Caco-2 (cell line): ENCODE data around the gene YIPF1. TPM values are rescaled to one million over a fixed set of nuclear protein-coding genes. Genes with fewer than 3 reads are reported as not detected.

Experiments
- BruUV-seq: library from RNA; stranded (reverse); fragments of 400-500 nt; replicated peaks from 2 replicates; lab custom pipeline; 2021; lab: Mats Ljungman, UMichigan
- CTCF ChIA-PET: fragments of 300-600 bp; sonication (Branson Sonifier 250); formaldehyde crosslinking; loops from one replicate; lab custom pipeline; 2022; ENCODE audit warnings: antibody characterized with exemption; lab: Charles Lee
- POLR2A ChIA-PET: fragments of 300-600 bp; sonication (Branson Sonifier 250); formaldehyde crosslinking; loops from one replicate; lab custom pipeline; 2022; ENCODE audit warnings: antibody characterized with exemption; lab: Charles Lee
- DNase-seq, 2 experiments: peaks; one replicate each; pipeline versions ENCODE4 v3.0.0 to v3.0.0-alpha.2; 2020 to 2022
- H3K27me3 ChIP-seq: replicated peaks from 2 replicates; pipeline ENCODE4 v1.6.0; 2011; ENCODE audit warnings: low read length; ENCODE audit not compliant: control insufficient read depth, insufficient read depth
- H3K36me3 ChIP-seq: 2 replicates; pipeline ENCODE4 v1.5.1; 2011; ENCODE audit warnings: low read length; ENCODE audit not compliant: control insufficient read depth, insufficient read depth
- H3K4me1 ChIP-seq: fragments of 250-450 bp; sonication (Bioruptor Pico); 2 replicates; pipeline ENCODE4 v1.5.1; 2020; ENCODE audit warnings: mild to moderate bottlenecking
- H3K4me3 ChIP-seq: 2 replicates; pipeline ENCODE4 v1.5.1; 2011; ENCODE audit warnings: low read depth, mild to moderate bottlenecking, control low read depth, low read length
- H3K9me3 ChIP-seq: fragments of 250-450 bp; sonication (Bioruptor Pico); 2 replicates; pipeline ENCODE4 v1.5.1; 2020; ENCODE audit warnings: mild to moderate bottlenecking, moderate library complexity
- H3K27ac Mint-ChIP-seq: one replicate; pipeline ENCODE4 v1.8.0; 2022; ENCODE audit warnings: mixed read lengths; ENCODE audit not compliant: unreplicated experiment
- H3K27me3 Mint-ChIP-seq: one replicate; pipeline ENCODE4 v1.8.0; 2022; ENCODE audit warnings: mixed read lengths; ENCODE audit not compliant: insufficient read depth, unreplicated experiment
- H3K36me3 Mint-ChIP-seq: one replicate; pipeline ENCODE4 v1.8.0; 2022; ENCODE audit warnings: mild to moderate bottlenecking, mixed read lengths; ENCODE audit not compliant: insufficient read depth, unreplicated experiment
- H3K4me1 Mint-ChIP-seq: one replicate; pipeline ENCODE4 v1.8.0; 2022; ENCODE audit warnings: low read depth, mixed read lengths; ENCODE audit not compliant: unreplicated experiment
- H3K4me3 Mint-ChIP-seq: one replicate; pipeline ENCODE4 v1.8.0; 2022; ENCODE audit warnings: mild to moderate bottlenecking, moderate library complexity, mixed read lengths; ENCODE audit not compliant: unreplicated experiment
- H3K9me3 Mint-ChIP-seq: one replicate; pipeline ENCODE4 v1.8.0; 2022; ENCODE audit warnings: mixed read lengths; ENCODE audit not compliant: unreplicated experiment
- intact Hi-C: fragments of 100-400 bp; cut with micrococcal nuclease; formaldehyde crosslinking; loops from one replicate; pipeline ENCODE4 v1.10.0; 2022; ENCODE audit not compliant: unreplicated experiment
- total RNA-seq: library from RNA; stranded (reverse); gene quantifications from 2 replicates; pipeline ENCODE4 v1.2.3, GENCODE V29; 2022
- TF ChIP-seq, protein P1 (sequence below), 2 experiments: fragments of 200-600 bp in 1 of 2; IDR thresholded peaks; 1 replicate in 1 of 2; 2 replicates in 1 of 2; pipeline versions ENCODE4 v1.5.1 to v1.8.0; 2011 to 2022; ENCODE audit warnings: antibody characterized with exemption in 1 of 2, control low read depth in 1 of 2, inconsistent platforms in 1 of 2, low read depth in 1 of 2, low read length in 1 of 2, mild to moderate bottlenecking in 1 of 2, moderate library complexity in 1 of 2; ENCODE audit not compliant: insufficient read depth in 1 of 2, severe bottlenecking in 1 of 2, unreplicated experiment in 1 of 2

YIPF1 gene
- total RNA-seq, 1 experiment from 2014 or later: 17.2 TPM

DNA sequence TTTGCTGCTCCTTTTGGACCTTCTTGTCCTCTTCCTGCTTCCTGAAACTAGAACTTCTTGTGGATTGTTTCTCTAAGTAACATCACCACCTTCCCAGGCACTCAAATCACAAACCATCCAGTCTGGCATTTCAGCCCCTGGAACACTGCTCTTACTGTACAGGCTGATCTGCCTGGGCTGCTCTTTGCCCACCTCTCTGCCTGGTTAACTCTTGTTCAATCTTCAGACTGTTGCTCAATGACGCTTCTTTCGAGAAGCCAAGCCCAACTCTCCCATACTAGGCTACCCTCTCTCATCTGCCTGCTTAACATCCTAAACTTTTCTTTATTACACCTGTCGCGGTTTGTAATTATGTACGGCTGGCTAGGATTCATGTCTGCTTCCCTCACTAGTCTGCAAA, 5.0 kb upstream of the YIPF1 start:
- Mint-ChIP-seq H3K4me3 (peak overlapping the region; percentile 66), H3K4me1 (peaks cover 21% of the 10 kb centered on the region), H3K9me3 (no peaks in the 10 kb centered on the region), H3K36me3 (peaks cover 10% of the 10 kb centered on the region), H3K27me3 (no peaks in the 10 kb centered on the region), H3K27ac (peak overlapping the region; percentile 71)
- BruUV-seq: no TSS peak
- CTCF ChIA-PET: interaction anchor here (0.9 kb wide), 1 partner anchor 51 kb away, joined by 4 read pairs; the partner anchor contains the start of gene IFT25
- H3K36me3 ChIP-seq: no peaks in the 10 kb centered on the region
- POLR2A ChIA-PET: interaction anchor here (1.1 kb wide), 1 partner anchor 51 kb away, joined by 8 read pairs; the partner anchor contains the start of genes IFT25 and LRRC42
- TF ChIP-seq, protein P1, sequence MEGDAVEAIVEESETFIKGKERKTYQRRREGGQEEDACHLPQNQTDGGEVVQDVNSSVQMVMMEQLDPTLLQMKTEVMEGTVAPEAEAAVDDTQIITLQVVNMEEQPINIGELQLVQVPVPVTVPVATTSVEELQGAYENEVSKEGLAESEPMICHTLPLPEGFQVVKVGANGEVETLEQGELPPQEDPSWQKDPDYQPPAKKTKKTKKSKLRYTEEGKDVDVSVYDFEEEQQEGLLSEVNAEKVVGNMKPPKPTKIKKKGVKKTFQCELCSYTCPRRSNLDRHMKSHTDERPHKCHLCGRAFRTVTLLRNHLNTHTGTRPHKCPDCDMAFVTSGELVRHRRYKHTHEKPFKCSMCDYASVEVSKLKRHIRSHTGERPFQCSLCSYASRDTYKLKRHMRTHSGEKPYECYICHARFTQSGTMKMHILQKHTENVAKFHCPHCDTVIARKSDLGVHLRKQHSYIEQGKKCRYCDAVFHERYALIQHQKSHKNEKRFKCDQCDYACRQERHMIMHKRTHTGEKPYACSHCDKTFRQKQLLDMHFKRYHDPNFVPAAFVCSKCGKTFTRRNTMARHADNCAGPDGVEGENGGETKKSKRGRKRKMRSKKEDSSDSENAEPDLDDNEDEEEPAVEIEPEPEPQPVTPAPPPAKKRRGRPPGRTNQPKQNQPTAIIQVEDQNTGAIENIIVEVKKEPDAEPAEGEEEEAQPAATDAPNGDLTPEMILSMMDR (IDR thresholded peaks at IDR 0.05; ENCODE audit: insufficient read depth in 1 of 2, low read depth in 1 of 2, low read length in 1 of 2, severe bottlenecking in 1 of 2, unreplicated experiment in 1 of 2): no peak
- H3K9me3 ChIP-seq: no peaks in the 10 kb centered on the region
- DNase-seq: no peak
- H3K4me3 ChIP-seq: peak overlapping the region; percentile 22
- H3K4me1 ChIP-seq: peaks cover 24% of the 10 kb centered on the region
- intact Hi-C loops: no loop called here
- no peaks in the 10 kb centered on the region for H3K27me3 ChIP-seq

DNA sequence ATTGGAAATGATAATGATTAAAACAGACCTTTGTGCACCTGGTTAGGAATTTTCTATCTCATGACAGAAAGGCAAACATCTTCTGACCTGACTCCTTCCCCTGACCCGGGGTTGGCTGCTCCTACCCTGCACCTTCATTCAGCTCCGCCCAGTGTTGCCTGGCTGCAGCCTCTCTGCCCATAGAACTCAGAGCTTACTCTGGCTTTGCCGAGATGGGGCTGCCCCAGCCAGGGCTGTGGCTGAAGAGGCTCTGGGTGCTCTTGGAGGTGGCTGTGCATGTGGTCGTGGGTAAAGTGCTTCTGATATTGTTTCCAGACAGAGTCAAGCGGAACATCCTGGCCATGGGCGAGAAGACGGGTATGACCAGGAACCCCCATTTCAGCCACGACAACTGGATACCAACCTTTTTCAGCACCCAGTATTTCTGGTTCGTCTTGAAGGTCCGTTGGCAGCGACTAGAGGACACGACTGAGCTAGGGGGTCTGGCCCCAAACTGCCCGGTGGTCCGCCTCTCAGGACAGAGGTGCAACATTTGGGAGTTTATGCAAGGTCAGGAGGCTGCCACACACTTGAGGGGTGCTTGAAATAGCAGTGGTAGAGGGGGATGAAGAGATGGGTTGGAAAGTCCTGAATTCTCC, 4.5 kb upstream of the YIPF1 start, which contains the start of gene DIO1:
Gene DIO1, plus strand, starts transcription at position 189 of the 638 bp plus-strand sequence. Its CDS starts 24 bp downstream, at position 213.
- H3K36me3 ChIP-seq: no peaks in the 10 kb centered on the region
- peak within 1 kb of the TSS; percentile 71 for H3K27ac Mint-ChIP-seq
- TF ChIP-seq, protein P1 (IDR thresholded peaks at IDR 0.05; ENCODE audit: insufficient read depth in 1 of 2, low read depth in 1 of 2, low read length in 1 of 2, severe bottlenecking in 1 of 2, unreplicated experiment in 1 of 2): no peak
- BruUV-seq: TSS peak; percentile 64
- peaks cover 21% of the 10 kb centered on the region for H3K4me1 Mint-ChIP-seq
- H3K9me3 ChIP-seq: no peaks in the 10 kb centered on the region
- peak within 1 kb of the TSS; percentile 66 for H3K4me3 Mint-ChIP-seq
- H3K27me3 Mint-ChIP-seq: no peaks in the 10 kb centered on the region
- ChIA-PET CTCF (interaction anchor here (0.8 kb wide), 1 partner anchor 16 kb away, joined by 3 read pairs; no protein-coding TSS in a partner anchor), POLR2A (interaction anchor here (1.1 kb wide), 1 partner anchor 52 kb away, joined by 8 read pairs; the partner anchor contains the start of genes IFT25 and LRRC42)
- peak; percentile 71 to 73 for DNase-seq
- intact Hi-C loops: loop anchor here (2.0 kb wide), 1 partner anchor 13 kb away; no protein-coding TSS in a partner anchor
- H3K4me3 ChIP-seq: peak within 1 kb of the TSS; percentile 22
- peaks cover 24% of the 10 kb centered on the region for H3K4me1 ChIP-seq
- no peaks in the 10 kb centered on the region for H3K9me3 Mint-ChIP-seq
- H3K27me3 ChIP-seq: no peaks in the 10 kb centered on the region
- H3K36me3 Mint-ChIP-seq: peaks cover 15% of the 10 kb centered on the region

DNA sequence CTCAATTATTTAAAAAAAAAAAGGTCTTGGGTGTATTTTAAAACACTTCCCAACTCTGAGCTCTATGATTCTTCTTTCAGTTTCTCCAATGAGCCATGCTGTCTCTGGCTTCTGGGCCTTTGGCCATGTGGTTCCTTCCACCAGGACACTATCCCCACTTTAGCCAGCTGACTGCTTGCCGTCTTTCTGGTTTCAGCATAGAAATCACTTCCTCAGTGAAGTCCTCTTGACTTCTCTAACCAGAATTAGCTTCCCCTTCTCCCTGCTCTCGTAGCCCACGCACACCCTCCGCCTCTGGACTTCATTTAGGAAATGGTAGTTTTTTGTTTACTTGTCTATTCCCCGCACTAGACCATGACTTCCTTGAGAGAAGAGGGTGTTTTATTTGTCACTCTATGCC, 3.3 kb upstream of the YIPF1 start:
- Mint-ChIP-seq H3K9me3 (no peaks in the 10 kb centered on the region), H3K36me3 (peaks cover 12% of the 10 kb centered on the region), H3K27ac (no peak overlapping the region), H3K27me3 (no peaks in the 10 kb centered on the region), H3K4me3 (no peak overlapping the region), H3K4me1 (peaks cover 21% of the 10 kb centered on the region)
- no TSS peak for BruUV-seq
- intact Hi-C loops: loop anchor here (2.0 kb wide), 1 partner anchor 14 kb away; no protein-coding TSS in a partner anchor
- Histone ChIP-seq H3K9me3 (no peaks in the 10 kb centered on the region), H3K4me1 (peaks cover 24% of the 10 kb centered on the region), H3K36me3 (no peaks in the 10 kb centered on the region), H3K4me3 (no peak overlapping the region), H3K27me3 (no peaks in the 10 kb centered on the region)
- ChIA-PET POLR2A (no interaction called here), CTCF (no interaction called here)
- no peak for DNase-seq
- TF ChIP-seq, protein P1 (IDR thresholded peaks at IDR 0.05; ENCODE audit: insufficient read depth in 1 of 2, low read depth in 1 of 2, low read length in 1 of 2, severe bottlenecking in 1 of 2, unreplicated experiment in 1 of 2): no peak
